Tibial artery (tissue), 4 donors: ENCODE measurements around the gene RUNX2.

Source experiments
- DNase-seq, 2 donors: peaks; one replicate each; pipeline ENCODE4 v3.0.0-alpha.2; 2019
- H3K27ac ChIP-seq, 2 donors: fragments of 200-600 bp; sonication (generic) in 1 of 2; 1 replicate in 1 of 2; 2 replicates in 1 of 2; pipeline ENCODE4 v1.5.1; 2018 to 2019; ENCODE audit warnings: mild to moderate bottlenecking in 1 of 2
- H3K27me3 ChIP-seq, 2 donors: fragments of 200-600 bp; sonication (generic) in 1 of 2; one replicate each; pipeline versions ENCODE4 v1.5.1 to v1.6.0; 2016 to 2019
- H3K36me3 ChIP-seq, 3 donors: fragments of 200-600 bp; sonication (generic) in 2 of 3; one replicate each; pipeline ENCODE4 v1.5.1; 2016 to 2019; ENCODE audit warnings: mild to moderate bottlenecking in 2 of 3
- H3K4me1 ChIP-seq, 4 donors: fragments of 200-600 bp; sonication (generic) in 2 of 4; 1 replicate in 3 of 4; 2 replicates in 1 of 4; pipeline ENCODE4 v1.5.1; 2016 to 2019
- H3K4me3 ChIP-seq, 2 donors: fragments of 200-600 bp; sonication (generic) in 1 of 2; 1 replicate in 1 of 2; 2 replicates in 1 of 2; pipeline ENCODE4 v1.5.1; 2018 to 2019; ENCODE audit warnings: mild to moderate bottlenecking in 2 of 2
- H3K9me3 ChIP-seq, 3 donors: fragments of 200-600 bp; sonication (generic) in 1 of 3; one replicate each; pipeline ENCODE4 v1.5.1; 2016 to 2019
- CTCF ChIP-seq, 2 experiments: fragments of 200-600 bp in 1 of 2; fragments of 450-650 bp in 1 of 2; IDR thresholded peaks; one replicate each; pipeline ENCODE4 v1.5.1; 2017 to 2019; ENCODE audit warnings: antibody characterized with exemption in 2 of 2, mild to moderate bottlenecking in 1 of 2, moderate library complexity in 1 of 2
- intact Hi-C: fragments of 100-400 bp; cut with DNase I; formaldehyde crosslinking; loops from one replicate; pipeline ENCODE4 v1.15.0; 2023; ENCODE audit warnings: low total_unique reads

Gene RUNX2

DNA sequence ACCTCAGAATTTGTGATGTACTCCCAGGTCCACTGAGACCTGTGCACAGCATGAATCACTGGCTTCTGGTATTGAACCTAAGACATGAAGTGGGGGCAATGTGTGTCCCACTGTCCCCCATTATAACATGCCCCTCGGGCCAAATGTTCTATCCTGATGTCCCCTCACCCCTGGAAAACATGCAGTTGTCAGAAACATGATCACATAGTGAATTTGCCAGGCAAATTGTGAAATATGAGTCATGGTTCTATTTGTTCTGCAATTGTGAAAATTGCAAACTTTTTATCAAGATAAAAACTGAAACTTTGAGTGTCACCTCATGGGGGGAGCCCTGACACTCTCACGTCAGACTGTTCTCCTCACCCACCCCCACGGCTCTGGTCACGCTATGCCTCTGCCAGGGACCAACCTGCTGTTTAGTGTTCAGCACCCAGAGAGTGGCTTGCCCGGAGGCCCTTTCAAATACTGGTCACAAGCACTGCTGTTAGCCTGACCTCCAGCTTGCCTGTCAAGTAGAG is 382.2 kb downstream of the RUNX2 start:
- no peaks in the 10 kb centered on the region for H3K36me3 ChIP-seq
- intact Hi-C loops, result loop anchor here (10.0 kb wide), 1 partner anchor 1236 kb away; no protein-coding TSS in a partner anchor
- no peaks in the 10 kb centered on the region for H3K9me3 ChIP-seq
- DNase-seq, result no peak
- H3K4me3 ChIP-seq, result no peak overlapping the region
- H3K27me3 ChIP-seq, result peaks cover 0 to 9% of the 10 kb centered on the region in 2 donors
- TF ChIP-seq CTCF (IDR thresholded peaks at IDR 0.05), result no peak
- peaks cover 0 to 5% (median 2%) of the 10 kb centered on the region in 4 donors for H3K4me1 ChIP-seq
- H3K27ac ChIP-seq, result no peak overlapping the region

GRCh38 chr6:45712076-45712475 is 383.9 kb downstream of the RUNX2 start:
- H3K9me3 ChIP-seq, result no peaks in the 10 kb centered on the region
- TF ChIP-seq CTCF (IDR thresholded peaks at IDR 0.05), result no peak
- H3K4me1 ChIP-seq, result peaks cover 0 to 5% (median 2%) of the 10 kb centered on the region in 4 donors
- no peaks in the 10 kb centered on the region for H3K36me3 ChIP-seq
- no peak for DNase-seq
- H3K27me3 ChIP-seq, result peaks cover 0 to 9% of the 10 kb centered on the region in 2 donors
- H3K4me3 ChIP-seq, result no peak overlapping the region
- H3K27ac ChIP-seq, result no peak overlapping the region
- intact Hi-C loops, result loop anchor here (10.0 kb wide), 1 partner anchor 1237 kb away; no protein-coding TSS in a partner anchor

- Histone ChIP-seq H3K36me3 (no peaks in the 10 kb centered on the region), H3K27ac (no peak overlapping the region), H3K4me1 (peaks cover 0 to 5% (median 2%) of the 10 kb centered on the region in 4 donors), H3K4me3 (no peak overlapping the region), H3K9me3 (no peaks in the 10 kb centered on the region), H3K27me3 (peaks cover 0 to 9% of the 10 kb centered on the region in 2 donors)
- intact Hi-C loops, result loop anchor here (10.0 kb wide), 1 partner anchor 1238 kb away; no protein-coding TSS in a partner anchor
- no peak for TF ChIP-seq CTCF (IDR thresholded peaks at IDR 0.05)
- DNase-seq, result no peak
Measured at GRCh38 chr6:45712786-45713185, 384.7 kb downstream of the RUNX2 start.
